ENCODE results near the gene VSIG2.

VSIG2 gene

DNA sequence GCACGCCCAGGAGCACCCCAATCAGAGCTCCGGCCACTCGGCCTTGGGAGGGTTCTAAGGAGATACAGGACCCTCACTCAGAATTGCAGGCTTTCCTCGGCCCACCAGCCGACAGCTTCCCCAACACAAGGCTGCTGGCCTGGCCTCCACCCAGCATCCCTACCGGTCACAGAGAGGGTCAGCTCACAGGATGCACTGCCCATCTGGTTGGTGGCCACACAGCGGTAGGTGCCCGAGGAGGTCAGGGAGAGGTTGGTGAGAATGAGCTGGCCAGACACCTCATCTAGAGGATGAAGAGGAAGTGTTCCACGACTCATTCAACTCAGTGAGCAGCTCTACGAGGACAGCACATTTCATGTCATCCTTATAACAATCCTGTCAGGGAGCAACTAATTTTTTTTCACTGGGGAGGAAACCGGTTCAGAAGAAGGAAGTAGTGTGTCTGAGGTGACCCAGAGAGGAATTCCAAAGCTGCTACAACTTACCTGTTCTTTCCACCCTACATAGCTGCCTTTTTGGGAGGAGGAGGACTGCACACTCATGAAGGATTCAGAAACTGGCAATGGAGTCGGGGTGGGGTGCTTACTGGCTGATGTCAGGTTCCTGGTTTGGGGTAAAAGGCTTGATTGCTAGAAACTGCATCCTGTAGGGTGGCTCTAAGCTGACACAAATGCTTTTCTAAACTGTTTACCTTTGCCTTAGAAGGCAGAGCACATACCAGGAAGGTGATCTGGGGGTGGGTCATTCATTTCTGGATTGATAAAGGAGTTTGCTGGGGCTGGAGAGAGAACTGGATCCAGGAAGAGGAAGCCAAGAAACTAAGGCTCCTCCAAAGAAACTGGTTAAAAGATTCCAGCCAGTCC lies 3.3 kb downstream of the VSIG2 start:
- no peak for DNase-seq (ENCODE audit: low read depth in 2 of 3, low spot score in 2 of 3)

DNA sequence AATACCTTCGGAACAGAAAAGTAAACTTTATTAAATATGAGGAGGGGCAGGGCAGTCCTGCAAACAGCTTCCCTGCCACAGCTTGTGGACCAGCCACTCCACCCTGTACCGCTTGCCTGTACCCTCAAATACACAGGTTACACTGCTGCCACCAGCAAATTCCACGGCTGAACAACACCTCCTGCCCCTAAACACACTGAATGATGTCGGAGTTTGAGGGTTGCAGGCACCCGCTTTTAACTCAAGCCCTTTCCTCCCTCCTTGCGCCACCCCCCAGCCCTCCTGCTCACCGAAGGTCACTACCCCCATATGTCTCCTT lies 4.0 kb downstream of the VSIG2 start:
- DNase-seq (ENCODE audit: low read depth in 2 of 3, low spot score in 2 of 3) = no peak

DNA sequence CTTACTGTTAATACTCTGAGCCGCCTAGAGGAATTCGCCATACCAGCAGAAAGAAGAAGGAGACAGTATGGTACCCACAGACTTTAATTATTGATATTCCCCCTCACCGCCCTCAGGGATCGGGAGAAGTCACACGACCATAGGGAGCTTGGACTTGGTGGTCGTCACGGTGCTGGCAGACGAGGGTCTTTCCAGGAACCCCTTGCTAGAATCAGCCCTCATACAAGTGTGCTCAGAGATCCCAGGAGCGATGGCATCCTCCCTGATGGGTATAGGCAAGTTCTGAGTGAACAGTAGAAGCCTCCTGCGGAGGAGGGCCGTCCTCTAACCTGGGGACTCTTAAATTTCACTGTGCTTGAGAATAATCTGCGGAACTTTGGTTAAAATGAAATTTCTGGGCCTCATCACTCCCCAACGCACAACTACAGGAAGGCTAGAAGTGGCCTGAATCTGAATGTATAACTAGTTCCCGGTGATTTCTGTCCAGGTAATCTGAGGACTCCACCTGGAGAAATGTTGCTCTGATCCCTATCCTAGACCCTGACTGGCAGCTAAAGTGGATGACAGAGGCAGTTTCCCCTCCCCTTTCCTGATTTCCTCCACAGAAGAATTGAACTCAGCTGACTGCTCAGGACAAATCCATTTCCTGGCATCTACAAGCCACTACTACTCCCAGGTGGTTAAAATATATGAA lies 4.5 kb downstream of the VSIG2 start:
- no peak for DNase-seq (ENCODE audit: low read depth in 2 of 3, low spot score in 2 of 3)

DNA sequence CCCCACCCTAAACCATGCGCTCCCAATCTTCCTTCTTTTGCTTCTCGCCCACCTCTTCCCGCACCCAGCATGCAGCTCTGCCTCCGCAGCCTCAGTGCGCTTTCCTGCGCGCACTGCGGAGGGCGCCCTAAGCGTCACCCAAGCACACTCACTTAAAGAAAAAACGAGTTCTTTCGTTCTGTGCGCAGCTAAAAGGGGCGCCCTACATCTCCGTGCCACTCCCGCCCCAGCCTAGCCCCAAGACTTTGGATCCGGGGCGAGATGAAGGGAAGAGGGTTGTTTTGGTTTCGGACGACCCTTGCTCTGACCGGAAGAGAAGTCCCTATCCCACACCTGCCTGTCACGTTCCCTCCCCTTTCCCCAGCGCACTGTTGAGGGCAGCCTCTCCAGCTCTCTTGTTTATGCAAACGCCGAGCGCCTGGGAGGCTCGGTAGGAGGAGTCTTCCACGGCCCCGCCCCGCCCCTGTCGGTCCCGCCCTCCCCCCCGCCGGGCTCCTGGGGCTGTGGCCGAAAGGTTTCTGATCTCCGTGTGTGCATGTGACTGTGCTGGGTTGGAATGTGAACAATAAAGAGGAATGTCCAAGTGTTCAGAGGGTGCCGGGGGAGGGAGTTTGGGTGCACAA lies 5.3 kb downstream of the VSIG2 start:
- DNase-seq (ENCODE audit: low read depth in 2 of 3, low spot score in 2 of 3) = peak in 1 of 3 experiments; percentile 51

DNA sequence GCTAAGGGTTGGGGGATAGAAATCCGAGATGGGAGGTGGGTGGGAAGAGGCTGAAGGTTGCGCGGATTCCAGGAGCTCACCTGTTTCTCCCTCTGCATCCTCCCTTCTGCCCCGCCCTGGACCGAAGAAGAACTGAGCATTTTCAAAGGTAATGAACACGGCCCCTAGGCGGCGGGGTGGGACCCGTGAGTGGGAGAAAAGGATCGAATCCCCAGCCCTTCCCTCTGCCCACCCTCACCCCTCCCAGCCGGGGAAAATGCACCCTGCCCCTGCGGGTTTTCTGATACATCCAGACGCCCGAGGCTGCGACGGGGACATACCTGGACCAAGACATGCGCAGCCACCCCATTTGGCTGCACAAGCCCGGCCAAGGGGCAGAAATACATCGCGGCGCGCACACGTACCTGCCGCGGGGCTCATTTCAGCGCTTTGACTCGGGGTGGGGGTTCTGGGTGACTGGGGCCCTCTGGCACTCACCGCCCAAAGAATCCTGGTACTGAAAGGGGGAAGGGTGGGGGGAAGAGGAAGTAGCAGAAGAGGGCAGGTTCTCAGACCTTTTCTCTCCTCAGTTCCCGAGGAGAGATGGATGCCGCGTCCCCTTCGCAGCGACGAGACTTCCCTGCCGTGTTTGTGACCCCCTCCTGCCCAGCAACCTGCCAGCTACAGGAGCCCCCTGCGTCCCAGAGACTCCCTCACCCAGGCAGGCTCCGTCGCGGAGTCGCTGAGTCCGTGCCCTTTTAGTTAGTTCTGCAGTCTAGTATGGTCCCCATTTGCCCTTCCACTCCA lies 6.0 kb downstream of the VSIG2 start:
- no peak for DNase-seq (ENCODE audit: low read depth in 2 of 3, low spot score in 2 of 3)

DNA sequence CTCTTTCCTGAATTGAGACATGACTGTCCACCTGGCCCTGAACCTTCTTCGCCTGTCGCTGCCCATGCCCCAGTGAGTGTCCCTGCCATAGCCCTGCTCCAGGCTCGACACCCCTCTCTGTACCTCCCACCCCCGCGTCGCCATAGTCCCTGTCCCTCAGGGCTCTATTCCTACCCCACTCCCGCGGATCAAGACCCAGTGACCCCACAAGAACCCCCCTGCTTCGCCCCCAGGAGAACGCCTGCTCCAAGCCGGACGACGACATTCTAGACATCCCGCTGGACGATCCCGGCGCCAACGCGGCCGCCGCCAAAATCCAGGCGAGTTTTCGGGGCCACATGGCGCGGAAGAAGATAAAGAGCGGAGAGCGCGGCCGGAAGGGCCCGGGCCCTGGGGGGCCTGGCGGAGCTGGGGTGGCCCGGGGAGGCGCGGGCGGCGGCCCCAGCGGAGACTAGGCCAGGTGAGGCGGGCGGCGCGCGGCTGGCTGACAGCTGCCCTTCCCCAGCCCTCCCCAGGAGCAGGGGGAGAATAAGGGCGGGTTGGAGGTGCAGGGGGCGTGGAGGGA lies 6.7 kb downstream of the VSIG2 start:
- DNase-seq (ENCODE audit: low read depth in 2 of 3, low spot score in 2 of 3) = no peak

DNA sequence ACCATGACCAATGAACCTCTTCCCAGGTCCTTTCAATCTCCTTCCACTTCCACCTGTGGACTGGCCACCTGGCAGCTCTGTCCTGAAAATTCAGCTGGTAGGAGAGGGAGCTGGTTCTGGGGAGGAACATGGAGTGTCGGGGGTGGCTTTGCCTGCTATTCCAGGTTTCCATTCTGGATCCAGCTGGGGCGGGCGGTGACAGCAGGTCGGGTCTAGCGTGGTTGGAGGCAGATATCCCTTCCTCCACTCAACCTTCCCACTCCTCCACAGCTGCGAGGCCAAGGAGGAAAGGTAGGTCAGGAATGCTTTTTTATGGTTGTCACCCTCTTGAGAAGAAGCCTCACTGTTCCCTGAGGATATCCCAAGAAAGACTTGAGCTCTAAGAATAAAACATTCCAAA lies 9.0 kb downstream of the VSIG2 start:
- no peak for DNase-seq (ENCODE audit: low read depth in 2 of 3, low spot score in 2 of 3)

DNA sequence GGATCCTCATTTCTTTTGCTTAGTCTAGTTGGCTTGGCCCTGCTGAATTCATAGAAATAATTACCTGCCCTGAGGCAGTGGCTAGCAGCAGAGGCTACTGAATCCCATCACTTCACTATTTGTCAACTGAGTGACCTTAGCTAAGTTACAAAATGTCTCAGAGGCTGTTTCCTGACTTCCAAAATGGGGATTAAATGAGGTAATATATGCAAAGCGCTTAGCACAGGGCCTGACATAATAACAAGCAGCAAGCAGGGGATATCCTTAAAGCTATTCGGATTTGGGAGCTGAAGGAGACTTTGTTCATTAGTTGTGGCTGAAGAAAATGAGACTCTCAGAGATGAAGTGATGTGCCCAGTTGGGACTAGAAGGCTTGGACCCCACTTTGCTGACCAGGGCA lies 9.5 kb downstream of the VSIG2 start:
- DNase-seq (ENCODE audit: low read depth in 2 of 3, low spot score in 2 of 3) = no peak

DNA sequence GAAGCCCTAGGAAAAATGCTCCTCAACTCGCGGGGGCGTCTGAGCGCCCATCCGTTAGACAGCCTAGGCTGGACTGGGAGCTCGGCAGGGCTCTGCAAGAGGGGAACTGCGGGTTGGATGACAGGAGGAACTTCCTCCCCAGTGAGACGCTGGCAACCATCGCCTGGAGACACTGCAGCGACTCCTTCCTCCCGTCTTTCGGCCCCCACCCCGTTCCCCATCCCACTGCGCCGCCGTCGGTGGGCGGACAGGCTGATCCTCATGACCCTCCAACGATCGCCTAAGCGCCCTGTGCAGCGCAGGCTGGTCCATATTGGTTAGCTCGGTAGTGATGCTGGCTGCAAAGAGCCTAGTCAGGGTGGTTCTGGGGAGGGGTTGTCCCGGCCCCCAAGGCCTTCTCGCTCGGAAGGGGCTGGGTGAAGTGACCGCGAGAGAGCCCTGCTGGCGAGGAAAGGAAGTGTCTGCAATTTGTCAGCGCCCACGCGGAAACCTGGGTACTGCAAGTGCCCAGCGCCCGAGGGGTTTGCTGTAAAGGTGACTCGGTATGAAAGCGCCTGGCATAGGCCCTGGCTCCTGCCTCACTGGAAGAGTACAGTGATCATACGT lies 11.7 kb downstream of the VSIG2 start:
- no peak for DNase-seq (ENCODE audit: low read depth in 2 of 3, low spot score in 2 of 3)

DNA sequence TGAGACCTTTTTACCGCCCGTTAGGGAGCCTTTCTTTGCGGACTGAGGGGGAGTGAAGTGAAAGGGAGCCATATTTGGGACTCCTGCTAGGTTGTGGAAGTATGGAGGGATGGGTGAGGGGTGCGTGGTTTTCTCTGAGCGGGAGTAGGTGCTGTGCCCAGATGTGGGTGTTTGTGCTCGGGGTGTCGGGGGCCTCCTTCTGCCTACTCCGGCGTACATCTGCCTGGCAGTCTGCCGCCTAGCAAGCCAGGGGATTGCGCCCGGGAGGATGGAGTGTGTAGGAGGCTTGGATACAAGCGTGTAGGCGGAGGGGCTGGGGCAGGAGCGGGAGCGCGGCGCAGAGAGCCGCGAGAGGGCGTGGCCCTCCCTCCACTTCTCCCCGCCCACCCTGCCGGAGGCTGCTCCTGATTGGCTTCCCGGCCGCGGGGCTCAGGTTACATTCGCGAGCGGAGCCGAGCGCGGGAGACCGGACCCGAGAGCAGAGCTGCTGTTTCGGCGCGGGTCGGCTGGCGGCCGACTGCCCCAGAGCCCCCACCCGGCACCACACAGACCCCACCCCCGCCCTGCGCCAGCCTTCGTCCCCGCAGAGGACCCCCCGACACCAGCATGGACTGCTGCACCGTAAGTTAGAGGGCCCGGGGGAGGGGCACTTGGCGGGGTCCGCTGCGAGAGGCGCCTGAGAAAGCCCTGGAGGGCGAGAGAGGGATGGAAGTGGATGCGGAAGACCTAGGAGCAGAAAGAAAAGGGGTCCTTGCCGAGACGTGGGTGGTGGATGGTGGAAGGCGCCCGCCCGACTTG lies 12.4 kb downstream of the VSIG2 start, which contains the start of gene NRGN:
Gene NRGN, plus strand, starts transcription at position 464 of the 798 bp plus-strand sequence. Its CDS starts 143 bp downstream, at position 607.
- peak in 2 of 3 experiments; percentile 67 to 75 for DNase-seq (ENCODE audit: low read depth in 2 of 3, low spot score in 2 of 3)

DNA sequence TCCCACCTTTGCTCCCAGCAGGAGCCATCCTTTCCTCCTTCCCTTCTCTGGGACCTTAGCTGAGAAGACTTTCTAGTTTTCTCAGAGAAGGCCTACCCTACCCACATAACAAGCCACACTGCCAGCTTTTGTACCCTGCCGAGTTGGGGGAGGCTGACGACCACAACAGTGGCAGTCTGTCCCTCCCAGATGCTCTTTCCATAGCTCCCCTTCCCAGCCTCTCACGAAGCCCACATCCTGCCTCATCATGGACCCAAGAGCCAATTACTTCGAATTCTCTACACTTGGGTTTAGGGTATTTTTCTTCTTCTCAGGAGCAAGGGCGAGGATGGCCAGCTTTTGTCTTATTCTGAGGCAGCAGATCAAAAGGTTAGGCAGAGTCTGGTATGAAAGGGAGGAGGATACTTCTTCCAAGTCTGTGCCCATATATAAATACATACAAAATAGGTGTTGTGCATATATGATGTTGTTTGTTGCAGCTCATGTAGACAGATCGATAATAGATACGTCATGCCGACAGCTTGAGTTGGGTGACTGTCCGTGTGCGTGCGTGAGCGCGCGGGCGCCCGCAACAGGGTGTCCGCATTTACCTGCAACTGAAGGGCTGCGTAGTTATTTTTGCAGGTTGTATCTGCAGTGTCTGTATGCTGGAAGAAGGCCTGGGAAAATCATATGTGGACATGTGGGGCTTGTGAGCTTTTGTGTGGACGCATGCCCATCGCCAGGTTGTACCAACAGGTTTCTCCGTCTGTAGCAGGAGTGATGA lies 13.2 kb downstream of the VSIG2 start:
- no peak for DNase-seq (ENCODE audit: low read depth in 2 of 3, low spot score in 2 of 3)

DNA sequence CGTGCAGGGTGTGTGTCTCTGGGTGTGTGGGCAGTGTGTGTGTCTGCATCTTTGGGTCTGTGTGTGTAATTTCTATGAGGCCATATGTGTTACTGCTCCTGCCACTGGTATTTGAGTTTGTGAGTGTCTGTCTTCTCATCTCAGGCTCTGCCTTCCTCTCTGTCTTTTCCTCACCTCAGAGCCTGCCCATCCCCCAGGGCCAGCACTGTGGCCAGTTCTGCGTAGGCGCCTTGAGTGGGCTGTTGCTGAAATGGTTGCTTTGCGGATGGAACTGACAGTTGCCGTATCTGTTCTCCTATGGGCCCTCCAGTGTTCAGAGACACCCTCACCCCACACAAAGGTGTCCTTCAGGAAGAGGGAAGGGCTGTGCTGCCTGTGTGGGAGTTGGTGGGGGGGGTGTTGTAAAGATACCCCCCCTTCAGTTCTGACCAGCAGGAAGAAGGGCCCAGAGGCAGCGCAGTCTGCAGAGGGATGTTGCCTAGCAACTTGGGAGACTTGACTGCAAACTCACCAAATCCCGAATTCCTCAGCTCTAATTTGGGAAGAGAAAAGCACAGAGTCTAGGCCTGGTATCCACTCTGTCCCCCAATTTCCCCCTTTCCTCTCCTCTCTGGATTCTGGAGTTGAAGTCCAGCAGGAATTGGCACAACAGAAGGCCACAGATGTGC lies 14.3 kb downstream of the VSIG2 start:
- DNase-seq (ENCODE audit: low read depth in 2 of 3, low spot score in 2 of 3) = no peak

DNA sequence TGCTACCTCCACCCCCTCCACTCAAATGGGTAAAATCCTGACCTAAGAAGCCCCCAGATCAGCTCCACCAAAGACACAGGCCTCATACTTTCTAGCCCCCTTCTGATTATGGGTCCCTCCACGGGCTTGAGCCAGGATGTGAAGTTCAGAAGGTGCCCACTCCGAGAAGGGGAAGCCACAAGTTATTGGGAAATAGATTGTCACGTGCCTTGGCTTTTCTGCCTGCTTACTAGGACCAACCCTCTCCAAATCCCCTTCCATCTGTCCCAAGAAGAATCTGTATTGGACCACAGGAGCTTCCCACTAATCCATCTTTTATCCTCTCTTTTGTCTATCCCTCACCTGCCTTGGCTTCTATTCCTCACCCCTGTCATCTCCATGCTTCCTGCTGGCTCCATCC lies 15.3 kb downstream of the VSIG2 start:
- DNase-seq (ENCODE audit: low read depth in 2 of 3, low spot score in 2 of 3) = no peak

DNA sequence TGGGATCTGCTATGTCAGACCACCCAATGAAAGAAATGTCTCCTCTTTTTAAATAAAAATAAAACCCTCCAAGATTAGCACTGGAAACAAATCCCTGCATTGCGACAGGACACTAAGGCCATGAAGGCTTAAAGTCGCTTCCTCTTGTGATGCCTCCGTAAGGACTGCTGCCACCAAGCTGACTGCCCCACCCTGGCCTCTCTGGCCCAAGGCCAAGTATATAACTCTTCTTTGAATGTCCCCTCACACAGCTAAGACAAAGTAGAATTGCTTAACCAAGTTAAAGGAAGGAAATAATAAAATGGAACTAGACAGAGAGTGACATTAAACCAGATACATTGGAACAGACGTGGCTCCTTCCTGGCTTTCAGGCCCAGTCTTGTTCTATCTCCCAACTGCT lies 19.8 kb downstream of the VSIG2 start:
- no peak for DNase-seq (ENCODE audit: low read depth in 2 of 3, low spot score in 2 of 3)

DNA sequence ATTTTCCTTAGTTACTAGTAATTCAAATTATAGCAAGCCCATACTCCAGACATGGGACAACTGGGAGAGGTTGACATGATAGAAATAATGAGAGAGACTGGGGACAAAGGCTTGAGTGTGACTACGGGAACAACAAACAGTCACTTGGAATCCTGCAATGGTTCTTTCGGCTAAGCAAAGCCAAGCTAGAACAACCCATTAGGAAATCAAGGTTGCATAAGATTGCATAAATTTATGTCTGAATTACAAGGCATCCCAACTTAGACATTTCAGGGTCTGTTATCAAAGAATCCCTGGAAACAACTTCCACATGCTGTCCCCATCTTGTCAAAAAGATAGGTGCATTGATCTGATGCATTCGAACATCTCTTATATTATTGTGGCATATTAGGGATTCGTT lies 22.5 kb downstream of the VSIG2 start:
- no peak for DNase-seq (ENCODE audit: low read depth in 2 of 3, low spot score in 2 of 3)

DNA sequence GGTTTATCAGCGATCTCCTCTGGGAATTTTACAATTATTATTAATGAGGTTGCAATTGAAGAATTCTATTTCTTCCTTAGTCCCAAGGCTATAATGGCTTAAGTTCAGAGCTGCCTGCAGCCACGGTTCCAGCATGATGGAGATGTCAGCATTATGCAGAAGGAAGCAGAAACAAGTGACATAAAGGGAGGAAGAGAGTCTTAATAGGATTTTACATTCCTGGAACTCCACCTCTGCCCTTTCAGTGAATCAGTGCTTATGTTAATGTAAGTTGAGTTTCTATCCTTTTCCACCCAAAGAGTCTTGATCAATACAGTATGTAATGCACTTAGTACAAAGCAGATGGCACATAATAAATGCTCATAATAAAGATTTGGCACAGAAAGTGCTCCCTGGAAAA lies 23.9 kb downstream of the VSIG2 start:
- no peak for DNase-seq (ENCODE audit: low read depth in 2 of 3, low spot score in 2 of 3)

DNA sequence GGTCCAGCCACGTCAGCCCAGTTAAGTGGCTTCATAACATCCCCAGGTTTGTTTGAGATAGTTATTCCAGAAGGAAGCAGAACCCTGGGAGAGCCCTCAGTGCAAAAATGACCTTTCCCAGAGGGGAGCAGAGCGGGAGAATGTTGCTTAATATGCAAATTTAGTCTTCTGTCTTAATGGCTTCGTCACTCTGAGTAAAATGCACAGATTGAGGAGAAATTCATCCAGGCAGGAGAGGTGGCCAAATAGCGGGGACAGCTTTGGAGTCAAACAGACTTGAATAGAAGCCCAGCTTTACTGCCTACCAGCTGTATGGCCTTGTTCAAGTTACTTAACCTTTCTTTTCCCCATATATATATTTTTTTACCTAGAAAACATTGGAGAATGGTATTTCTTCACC lies 24.6 kb downstream of the VSIG2 start:
- no peak for DNase-seq (ENCODE audit: low read depth in 2 of 3, low spot score in 2 of 3)

DNA sequence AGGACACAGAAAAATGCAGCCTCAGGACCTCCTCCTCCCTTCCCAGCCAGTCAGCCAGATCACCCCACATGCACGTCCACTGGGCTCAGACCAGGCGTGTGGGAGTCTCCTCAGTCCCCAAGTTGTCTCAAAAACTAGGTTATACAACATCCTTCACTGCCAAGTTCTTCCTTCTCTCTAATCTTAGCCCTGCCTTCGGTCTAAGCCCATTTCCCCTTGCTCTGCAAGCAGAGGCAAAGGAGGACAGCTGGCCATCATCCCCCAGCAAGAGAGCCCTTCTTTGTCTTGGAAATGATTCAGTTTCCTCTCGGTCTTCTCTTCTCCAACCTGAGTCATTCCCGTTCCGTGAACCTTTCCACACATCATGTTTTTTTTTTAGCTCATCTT lies 26.3 kb downstream of the VSIG2 start:
- no peak for DNase-seq (ENCODE audit: low read depth in 2 of 3, low spot score in 2 of 3)
